ENCODE measurements around the gene ZNF764.
"Not testable (repeated sequence)": the region's sequence is repeated elsewhere in the genome, so short reads cannot be mapped to it uniquely, and the experiment has no call there.

ZNF764 gene

DNA sequence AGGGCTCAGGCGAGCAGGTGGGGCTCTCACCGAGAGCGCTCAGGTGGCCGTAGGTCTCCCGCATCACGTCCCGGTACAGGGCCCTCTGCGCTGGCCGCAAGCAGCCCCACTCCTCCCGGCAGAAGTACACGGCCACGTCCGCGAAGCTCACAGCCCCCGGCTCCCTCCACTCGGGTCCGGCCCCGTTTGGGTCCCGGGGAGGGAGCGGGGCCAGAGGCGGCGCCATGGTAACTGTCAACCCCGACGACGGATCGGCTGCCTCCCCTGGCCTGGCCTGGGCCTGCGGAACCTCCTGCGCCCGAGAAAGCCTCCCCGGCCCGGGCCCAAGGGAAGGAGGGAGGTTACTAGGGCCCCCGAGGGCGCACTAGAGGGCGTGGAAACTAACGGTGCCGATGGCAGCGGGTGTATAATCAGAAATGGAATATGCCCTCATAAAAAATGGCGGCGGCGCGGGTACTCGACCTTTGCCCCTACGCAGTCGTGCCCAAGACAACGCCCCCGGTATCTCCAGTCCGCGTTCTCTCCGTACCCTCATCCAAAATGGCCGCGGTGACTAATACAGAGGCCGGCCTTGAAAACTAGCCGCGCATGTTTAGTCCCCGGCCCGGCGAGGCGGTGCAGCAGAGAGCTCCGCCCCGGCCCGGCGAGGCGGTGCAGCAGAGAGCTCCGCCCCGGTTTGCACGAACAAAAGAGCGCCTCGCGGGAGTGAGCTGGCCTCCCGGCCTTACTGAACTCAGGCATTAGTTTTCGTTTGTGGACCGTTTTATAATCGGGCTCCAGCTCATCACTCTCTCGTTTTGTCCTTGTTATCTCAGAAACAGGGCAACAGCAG, at the start of gene ZNF764:
Gene ZNF764 (minus strand): TSS at position 418 of the 832 bp plus-strand sequence. CDS start 192 bp downstream, at position 226.
- Mint-ChIP-seq H3K27me3 (no peaks in the 10 kb centered on the region), H3K9me3 (no peaks in the 10 kb centered on the region), H3K27ac (peak within 1 kb of the TSS; percentile 92), H3K4me3 (peak within 1 kb of the TSS; percentile 89), H3K4me1 (peaks cover 17% of the 10 kb centered on the region), H3K36me3 (peaks cover 5% of the 10 kb centered on the region)
- ATAC-seq (ENCODE audit: low read depth) (peak; percentile 88), DNase-seq (ENCODE audit: low spot score in 2 of 2) (peak; percentile 85 to 92)

DNA sequence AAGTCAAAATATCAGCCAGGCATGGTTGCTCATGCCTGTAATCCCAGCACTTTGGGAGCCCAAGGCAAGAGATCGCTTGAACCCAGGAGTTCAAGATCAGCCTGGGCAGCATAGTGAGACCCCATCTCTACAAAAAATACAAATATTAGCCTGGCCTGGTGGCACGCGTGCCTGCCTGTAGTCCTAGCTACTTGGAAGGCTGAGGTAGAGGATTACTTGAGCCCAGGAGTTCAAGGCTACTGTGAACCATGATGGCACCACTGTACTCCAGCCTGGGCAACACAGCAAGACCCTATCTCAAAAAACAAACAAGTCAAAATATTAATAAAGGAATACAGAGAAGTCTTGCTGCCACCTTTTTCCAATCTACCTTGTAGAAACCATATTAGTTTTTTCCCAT, 47.8 kb upstream of the ZNF764 start:
- no peak overlapping the region for H3K4me3 Mint-ChIP-seq
- H3K36me3 Mint-ChIP-seq, result peaks cover 11% of the 10 kb centered on the region
- no peaks in the 10 kb centered on the region for H3K27me3 Mint-ChIP-seq
- peaks cover 7% of the 10 kb centered on the region for H3K4me1 Mint-ChIP-seq
- no peak overlapping the region for H3K27ac Mint-ChIP-seq
- DNase-seq (ENCODE audit: low spot score in 2 of 2) (no peak), ATAC-seq (ENCODE audit: low read depth) (no peak)
- H3K9me3 Mint-ChIP-seq, result no peaks in the 10 kb centered on the region

DNA sequence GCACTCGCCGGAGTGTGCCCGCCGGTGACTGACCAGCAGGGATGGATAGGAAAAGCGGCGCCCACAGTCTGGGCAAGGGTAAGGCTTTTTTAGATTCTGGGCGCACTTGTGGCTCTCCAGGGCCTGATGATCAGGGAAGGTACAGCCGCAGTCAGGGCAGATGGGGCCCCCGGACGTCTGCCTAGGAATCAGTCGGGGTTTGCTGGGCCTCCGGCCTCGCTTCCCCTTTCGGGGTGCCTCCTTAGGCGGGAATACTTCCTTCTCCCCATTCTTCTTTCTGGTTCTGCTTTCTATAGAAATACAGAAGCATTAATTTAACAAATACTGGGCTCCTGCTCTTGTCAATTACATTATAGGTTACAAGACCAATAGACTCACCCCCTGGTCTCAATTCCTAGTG, 47.0 kb upstream of the ZNF764 start:
- Mint-ChIP-seq H3K4me1 (peaks cover 2% of the 10 kb centered on the region), H3K27ac (no peak overlapping the region), H3K36me3 (peaks cover 11% of the 10 kb centered on the region), H3K27me3 (no peaks in the 10 kb centered on the region), H3K9me3 (no peaks in the 10 kb centered on the region), H3K4me3 (no peak overlapping the region)
- DNase-seq (ENCODE audit: low spot score in 2 of 2) (no peak), ATAC-seq (ENCODE audit: low read depth) (no peak)

DNA sequence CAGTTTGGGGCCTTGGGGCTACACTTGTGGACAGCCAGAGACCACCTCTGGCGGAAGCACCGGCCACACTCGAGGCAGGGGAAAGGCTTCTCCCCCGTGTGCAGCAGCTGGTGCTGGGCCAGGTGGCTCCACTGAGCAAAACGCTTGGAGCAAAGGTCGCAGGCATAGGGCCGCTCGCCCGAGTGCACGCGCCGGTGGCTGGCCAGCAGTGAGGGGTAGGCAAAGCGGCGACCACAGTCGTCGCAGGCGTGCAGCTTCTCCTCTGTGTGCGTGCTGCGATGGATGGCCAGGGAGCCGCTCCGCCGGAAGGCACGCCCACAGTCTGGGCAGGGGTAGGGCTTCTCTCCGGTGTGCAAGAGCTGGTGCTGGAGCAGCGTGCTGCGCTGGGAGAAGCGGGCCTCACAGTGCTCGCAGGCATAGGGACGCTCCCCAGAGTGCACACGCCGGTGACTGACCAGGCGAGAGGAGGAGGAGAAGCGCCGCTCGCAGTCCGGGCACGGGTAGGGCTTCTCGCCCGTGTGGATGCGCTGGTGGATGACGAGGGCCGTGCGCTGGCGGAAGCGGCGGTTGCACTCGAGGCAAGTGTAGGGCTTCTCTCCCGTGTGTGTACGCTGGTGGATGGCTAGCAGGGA, 46.3 kb upstream of the ZNF764 start:
- no peaks in the 10 kb centered on the region for H3K27me3 Mint-ChIP-seq
- peaks cover 11% of the 10 kb centered on the region for H3K36me3 Mint-ChIP-seq
- peaks cover 2% of the 10 kb centered on the region for H3K4me1 Mint-ChIP-seq
- no peaks in the 10 kb centered on the region for H3K9me3 Mint-ChIP-seq
- H3K27ac Mint-ChIP-seq, result no peak overlapping the region
- ATAC-seq (ENCODE audit: low read depth) (no peak), DNase-seq (ENCODE audit: low spot score in 2 of 2) (no peak)
- H3K4me3 Mint-ChIP-seq, result no peak overlapping the region

DNA sequence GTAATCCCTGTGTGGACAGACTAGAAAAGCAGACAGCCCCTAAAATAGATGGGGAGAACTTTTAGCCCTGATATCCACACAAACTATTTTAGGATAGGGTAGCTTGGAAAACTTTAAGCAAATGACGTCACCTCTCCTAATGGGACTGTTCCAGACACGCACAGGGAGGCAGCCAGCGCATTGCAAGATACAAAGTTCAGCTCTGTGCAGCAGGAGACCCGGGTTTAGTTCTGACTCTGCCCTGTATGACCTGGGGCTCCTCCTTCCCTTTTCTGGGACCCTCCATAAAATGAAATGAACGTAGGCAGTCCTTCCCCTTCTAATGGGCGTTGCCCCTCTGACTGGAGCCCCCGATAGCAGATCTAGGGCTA, 45.8 kb upstream of the ZNF764 start:
- no peak overlapping the region for H3K4me3 Mint-ChIP-seq
- ATAC-seq (ENCODE audit: low read depth), result no peak

DNA sequence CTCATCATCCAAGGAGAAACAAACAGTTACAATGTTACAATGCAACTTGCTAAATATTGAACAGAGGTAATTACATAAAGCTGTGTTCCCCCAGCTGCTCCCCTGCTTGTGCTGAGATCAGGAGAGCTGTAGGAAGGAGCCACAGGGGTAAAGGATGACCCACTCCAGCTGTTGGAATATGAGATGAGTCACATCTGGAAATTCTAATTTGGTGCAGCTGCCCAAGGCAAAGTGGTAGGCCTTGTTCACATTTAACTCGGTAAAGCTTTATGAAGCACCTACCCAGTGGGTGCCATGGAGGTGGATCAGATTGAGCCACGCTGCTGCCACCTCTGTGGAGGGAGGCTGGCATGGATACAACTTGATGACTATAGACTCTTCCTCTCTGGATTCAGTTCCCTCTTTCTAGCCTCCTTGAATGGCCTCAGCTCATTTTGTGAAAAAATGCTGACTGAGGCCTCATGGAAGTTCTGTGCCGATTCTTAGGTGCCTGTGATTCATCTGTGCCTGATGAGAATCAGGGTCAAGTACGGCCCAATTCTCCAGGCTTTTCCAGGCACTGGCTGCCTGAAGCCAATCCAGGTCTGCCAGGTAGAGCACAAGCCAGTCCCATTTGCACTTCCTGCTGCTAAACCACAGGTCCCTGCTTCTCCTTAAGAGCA, 44.6 kb upstream of the ZNF764 start:
- peaks cover 11% of the 10 kb centered on the region for H3K36me3 Mint-ChIP-seq
- H3K27ac Mint-ChIP-seq, result peak overlapping the region; percentile 38
- no peaks in the 10 kb centered on the region for H3K27me3 Mint-ChIP-seq
- no peak for ATAC-seq (ENCODE audit: low read depth)
- H3K4me1 Mint-ChIP-seq, result peaks cover 3% of the 10 kb centered on the region
- no peaks in the 10 kb centered on the region for H3K9me3 Mint-ChIP-seq
- no peak for DNase-seq (ENCODE audit: low spot score in 2 of 2)
- no peak overlapping the region for H3K4me3 Mint-ChIP-seq

More for the DNA sequence above, 45.8 kb upstream of the ZNF764 start:
- DNase-seq (ENCODE audit: low spot score in 2 of 2), result no peak
- Mint-ChIP-seq H3K4me1 (peaks cover 2% of the 10 kb centered on the region), H3K36me3 (peaks cover 11% of the 10 kb centered on the region), H3K27me3 (no peaks in the 10 kb centered on the region), H3K27ac (no peak overlapping the region), H3K9me3 (no peaks in the 10 kb centered on the region)

DNA sequence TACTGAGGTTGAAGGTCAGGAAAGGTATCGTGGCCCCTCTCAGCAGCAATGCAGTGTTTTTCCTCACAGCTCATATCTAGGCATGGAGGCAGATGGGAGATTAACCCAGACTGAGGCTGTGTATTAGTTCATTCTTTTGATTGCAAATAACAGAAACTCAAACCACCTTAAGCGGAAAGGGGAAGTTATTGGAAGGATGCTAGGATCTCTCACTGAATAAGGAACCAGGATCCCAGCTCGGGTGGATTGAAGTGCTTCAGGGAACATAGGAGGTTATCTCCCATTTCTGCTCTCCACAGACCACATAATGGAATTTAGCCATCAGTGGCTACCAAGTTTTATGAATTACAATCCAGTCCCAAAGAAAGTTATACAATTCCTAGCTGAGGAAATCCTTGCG, 43.8 kb upstream of the ZNF764 start:
- DNase-seq (ENCODE audit: low spot score in 2 of 2) (no peak), ATAC-seq (ENCODE audit: low read depth) (no peak)
- peaks cover 2% of the 10 kb centered on the region for H3K4me1 Mint-ChIP-seq
- H3K9me3 Mint-ChIP-seq, result no peaks in the 10 kb centered on the region
- H3K36me3 Mint-ChIP-seq, result peaks cover 11% of the 10 kb centered on the region
- no peak overlapping the region for H3K4me3 Mint-ChIP-seq
- peak overlapping the region; percentile 38 for H3K27ac Mint-ChIP-seq
- H3K27me3 Mint-ChIP-seq, result no peaks in the 10 kb centered on the region

DNA sequence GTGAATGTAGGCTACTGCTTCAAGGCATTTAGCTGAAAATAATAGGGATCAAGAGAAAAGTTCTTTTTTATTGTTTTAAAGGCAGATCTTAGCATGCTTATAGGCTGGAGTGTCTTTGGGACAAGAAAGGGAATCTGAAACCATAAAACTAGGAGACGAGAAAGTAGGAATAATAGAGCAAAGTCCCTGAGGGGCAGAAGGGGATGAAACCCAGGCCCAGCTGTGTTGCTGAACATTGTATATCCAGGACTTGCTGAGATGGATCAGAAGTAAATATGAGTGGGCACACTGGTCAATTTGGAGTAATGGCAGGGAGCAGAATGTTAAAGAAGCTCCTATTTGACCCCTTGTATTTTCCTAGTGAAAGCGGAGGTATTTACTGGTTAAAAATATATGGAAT, 42.8 kb upstream of the ZNF764 start:
- Mint-ChIP-seq H3K4me3 (no peak overlapping the region), H3K4me1 (peaks cover 2% of the 10 kb centered on the region), H3K27me3 (no peaks in the 10 kb centered on the region), H3K9me3 (no peaks in the 10 kb centered on the region), H3K27ac (no peak overlapping the region), H3K36me3 (peaks cover 9% of the 10 kb centered on the region)
- DNase-seq (ENCODE audit: low spot score in 2 of 2) (no peak), ATAC-seq (ENCODE audit: low read depth) (no peak)

DNA sequence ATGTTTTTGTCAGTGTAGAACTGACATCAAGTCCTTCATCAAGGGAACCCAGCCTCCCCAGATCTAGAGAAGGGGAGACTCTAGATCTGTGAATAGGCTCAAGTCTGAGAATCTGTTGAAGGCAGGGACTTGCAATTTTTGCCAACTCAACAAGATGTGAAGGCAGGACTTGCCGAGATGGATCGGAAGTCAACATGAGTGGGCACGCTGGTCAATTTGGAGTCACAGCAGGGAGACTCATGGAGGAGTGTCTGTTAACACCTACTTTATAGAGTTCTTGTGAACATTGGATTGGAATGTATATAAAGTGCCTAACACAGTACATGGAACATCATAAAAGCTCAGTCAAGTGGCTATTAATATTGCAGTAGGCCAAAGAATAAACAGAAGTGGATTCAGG, 42.0 kb upstream of the ZNF764 start:
- Mint-ChIP-seq H3K27me3 (no peaks in the 10 kb centered on the region), H3K27ac (no peak overlapping the region), H3K4me3 (no peak overlapping the region), H3K36me3 (peaks cover 9% of the 10 kb centered on the region), H3K9me3 (no peaks in the 10 kb centered on the region), H3K4me1 (peaks cover 2% of the 10 kb centered on the region)
- no peak for ATAC-seq (ENCODE audit: low read depth)
- DNase-seq (ENCODE audit: low spot score in 2 of 2), result no peak

DNA sequence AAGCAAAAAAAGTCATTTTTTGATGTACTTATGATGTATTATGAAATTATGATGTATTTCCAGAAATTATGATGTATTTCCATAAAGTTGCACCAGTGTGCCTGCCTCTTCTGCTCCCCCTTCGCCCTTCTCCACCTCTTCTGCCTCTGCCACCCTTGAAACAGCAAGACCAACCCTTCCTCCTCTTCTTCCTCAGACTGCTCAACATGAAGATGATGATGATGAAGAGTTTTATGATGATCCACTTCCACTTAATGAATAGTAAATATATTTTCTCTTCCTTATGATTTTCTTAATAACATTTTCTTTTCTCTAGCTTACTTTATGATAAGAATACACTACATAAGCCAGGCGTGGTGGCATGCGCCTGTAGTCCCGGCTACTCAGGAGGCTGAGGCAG, 34.7 kb upstream of the ZNF764 start:
- no peak overlapping the region for H3K4me3 Mint-ChIP-seq
- no peaks in the 10 kb centered on the region for H3K4me1 Mint-ChIP-seq
- DNase-seq (ENCODE audit: low spot score in 2 of 2) (no peak), ATAC-seq (ENCODE audit: low read depth) (no peak)
- H3K36me3 Mint-ChIP-seq, result no peaks in the 10 kb centered on the region
- H3K27me3 Mint-ChIP-seq, result no peaks in the 10 kb centered on the region
- no peaks in the 10 kb centered on the region for H3K9me3 Mint-ChIP-seq
- no peak overlapping the region for H3K27ac Mint-ChIP-seq

DNA sequence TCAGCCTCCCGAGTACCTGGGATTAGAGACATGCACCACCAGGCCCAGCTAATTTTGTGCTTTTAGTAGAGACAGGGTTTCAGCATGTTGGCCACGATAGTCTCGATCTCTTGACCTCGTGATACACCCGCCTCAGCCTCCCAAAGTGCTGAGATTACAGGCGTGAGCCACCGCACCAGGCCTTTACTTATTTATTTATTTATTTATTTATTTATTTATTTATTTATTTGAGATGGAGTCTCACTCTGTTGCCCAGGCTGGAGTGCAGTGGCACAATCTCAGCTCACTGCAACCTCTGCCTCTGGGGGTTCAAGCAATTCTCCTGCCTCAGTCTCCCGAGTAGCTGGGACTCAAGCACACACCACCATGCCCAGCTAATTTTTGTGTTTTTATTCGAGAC, 32.7 kb upstream of the ZNF764 start:
- H3K4me3 Mint-ChIP-seq; H3K4me1 Mint-ChIP-seq; ATAC-seq (ENCODE audit: low read depth); H3K27ac Mint-ChIP-seq; DNase-seq (ENCODE audit: low spot score in 2 of 2); H3K27me3 Mint-ChIP-seq; H3K9me3 Mint-ChIP-seq; H3K36me3 Mint-ChIP-seq: not testable (repeated sequence)

DNA sequence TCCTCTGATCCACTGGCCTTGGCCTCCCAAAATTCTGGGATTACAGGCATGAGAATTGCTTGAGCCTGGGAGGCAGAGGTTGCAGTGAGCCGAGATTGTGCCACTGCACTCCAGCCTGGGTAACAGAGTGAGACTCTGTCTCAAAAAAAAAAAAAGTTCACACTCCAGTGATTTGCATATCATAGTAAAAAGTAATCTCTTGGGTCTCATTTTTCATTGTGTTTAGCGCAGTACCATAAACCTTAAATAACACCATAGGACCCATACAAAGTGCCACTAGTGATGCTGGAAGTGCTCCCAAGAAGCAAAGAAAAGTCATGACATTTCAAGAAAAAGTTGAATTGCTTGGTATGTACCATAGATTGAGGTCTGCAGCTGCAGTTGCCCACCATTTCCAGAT, 31.4 kb upstream of the ZNF764 start:
- H3K4me1 Mint-ChIP-seq; H3K9me3 Mint-ChIP-seq; H3K27ac Mint-ChIP-seq; DNase-seq (ENCODE audit: low spot score in 2 of 2); H3K36me3 Mint-ChIP-seq; H3K27me3 Mint-ChIP-seq; ATAC-seq (ENCODE audit: low read depth); H3K4me3 Mint-ChIP-seq: not testable (repeated sequence)

DNA sequence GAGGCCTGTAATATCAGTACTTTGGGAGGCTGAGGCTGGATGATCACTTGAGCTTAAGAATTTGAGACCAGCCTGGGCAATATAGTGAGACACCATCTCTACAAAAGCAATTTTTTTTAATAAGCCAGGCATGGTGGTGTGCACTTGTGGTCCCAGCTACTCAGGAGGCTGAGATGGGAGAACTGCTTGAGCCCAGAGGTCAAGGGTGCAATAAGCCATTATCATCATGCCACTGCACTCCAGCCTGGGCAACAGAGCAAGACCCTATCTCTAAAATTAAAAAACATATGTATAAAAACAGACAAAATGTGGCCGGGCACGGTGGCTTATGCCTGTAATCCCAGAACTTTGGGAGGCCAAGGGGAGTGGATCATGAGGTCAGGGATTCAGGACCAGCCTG, 30.5 kb upstream of the ZNF764 start:
- Mint-ChIP-seq H3K36me3 (no peaks in the 10 kb centered on the region), H3K27ac (no peak overlapping the region), H3K9me3 (no peaks in the 10 kb centered on the region), H3K4me1 (peaks cover 6% of the 10 kb centered on the region), H3K4me3 (no peak overlapping the region), H3K27me3 (no peaks in the 10 kb centered on the region)
- DNase-seq (ENCODE audit: low spot score in 2 of 2), result no peak
- ATAC-seq (ENCODE audit: low read depth), result no peak

DNA sequence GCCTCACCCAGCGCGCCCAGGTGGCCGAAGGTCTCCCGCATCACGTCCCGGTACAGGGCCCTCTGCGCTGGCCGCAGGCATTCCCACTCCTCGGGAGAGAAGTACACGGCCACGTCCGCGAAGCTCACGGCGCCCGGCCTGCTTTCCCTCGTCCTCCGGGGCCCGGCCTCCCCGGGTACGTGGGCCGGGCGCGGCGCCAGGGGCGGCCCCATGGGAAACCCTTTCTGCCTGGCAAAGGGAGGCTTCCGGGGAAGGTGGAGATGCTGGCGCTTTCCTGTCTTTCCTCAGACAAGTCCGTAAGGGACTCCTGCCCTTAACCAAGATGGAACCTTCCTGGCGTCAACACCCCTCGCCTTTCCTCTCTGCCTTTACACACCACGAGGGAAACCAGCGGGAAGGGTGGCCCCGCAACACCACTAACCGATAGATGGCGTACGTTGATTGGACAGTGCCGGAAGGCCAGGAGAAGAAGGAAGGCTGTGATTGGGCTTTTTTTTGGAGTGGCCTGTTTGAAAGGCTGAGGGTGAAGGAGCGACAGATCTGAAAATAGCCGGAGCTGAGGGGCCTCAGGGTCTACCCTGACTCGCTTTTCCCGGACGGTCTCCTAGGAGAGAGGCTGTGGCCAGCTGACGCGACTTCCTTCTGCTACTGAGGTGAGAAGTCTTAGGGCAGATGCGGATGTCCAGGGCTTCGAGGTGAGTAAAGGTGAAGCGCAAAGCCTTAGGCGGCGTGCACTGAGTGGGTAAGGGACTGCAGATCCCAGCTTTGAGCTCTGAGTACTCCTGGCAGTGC, 27.4 kb upstream of the ZNF764 start, which contains the start of gene ZNF785:
Gene ZNF785 (minus strand): TSS at position 298 of the 792 bp plus-strand sequence. CDS start 86 bp downstream, at position 212.
- H3K27me3 Mint-ChIP-seq, result no peaks in the 10 kb centered on the region
- no peaks in the 10 kb centered on the region for H3K9me3 Mint-ChIP-seq
- DNase-seq (ENCODE audit: low spot score in 2 of 2) (peak; percentile 83 to 86), ATAC-seq (ENCODE audit: low read depth) (peak; percentile 99)
- peaks cover 10% of the 10 kb centered on the region for H3K4me1 Mint-ChIP-seq
- H3K4me3 Mint-ChIP-seq, result peak within 1 kb of the TSS; percentile 82
- peaks cover 3% of the 10 kb centered on the region for H3K36me3 Mint-ChIP-seq
- peak within 1 kb of the TSS; percentile 64 for H3K27ac Mint-ChIP-seq

All from memory B cell (primary cell).